OCI-LY3 (cell line): ENCODE results near the gene AGBL1.

Source experiments
- CTCF ChIP-seq: fragments of 200-600, 300-600 bp; sonication (generic); IDR thresholded peaks from 2 replicates; pipeline ENCODE4 v1.5.1; 2014; ENCODE audit warnings: antibody characterized with exemption, low read length, low read depth
- EZH2phosphoT487 ChIP-seq: fragments of 200-600 bp; shearing (Covaris generic); IDR thresholded peaks from 2 replicates; pipeline ENCODE4 v1.6.1; 2018; ENCODE audit warnings: antibody characterized with exemption, mixed run types, low read depth

DNA sequence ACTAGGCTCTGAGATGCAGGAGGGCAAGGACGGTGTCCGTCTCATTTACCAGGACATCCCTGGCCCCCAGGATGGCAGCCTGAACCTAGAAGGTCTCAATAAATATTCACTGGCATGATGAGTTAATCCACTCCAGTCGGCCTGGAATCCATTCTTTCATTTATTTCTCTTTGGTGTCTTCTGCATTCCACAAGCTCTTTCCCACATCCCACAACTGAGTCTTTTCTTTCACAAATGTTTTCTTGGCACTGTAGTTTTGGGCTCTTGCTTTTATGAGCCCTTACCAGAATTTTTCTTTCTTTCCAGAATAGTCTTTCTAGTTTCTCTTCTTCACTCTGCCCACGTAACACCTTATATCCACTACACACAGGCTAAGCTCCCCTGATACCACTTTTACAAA lies 778.0 kb downstream of the AGBL1 start:
- TF ChIP-seq CTCF (no peak), EZH2phosphoT487 (no peak)
